Heart right ventricle (tissue), 16 donors: ENCODE measurements around the gene CLSTN2. TPM values are rescaled to one million over a fixed set of nuclear protein-coding genes. Genes with fewer than 3 reads are reported as not detected.
A peak's percentile ranks its signal among the peaks of the same experiment; 100 is the strongest.

Experiments
- ATAC-seq, 8 donors: fragments of 200-7000 bp; cut with Tn5 transposase; one replicate each; pipeline ENCODE4 v1.9.1; 2020; ENCODE audit warnings: mild to moderate bottlenecking in 8 of 8, moderate library complexity in 8 of 8, moderate number of reproducible peaks in 1 of 8
- DNase-seq, 2 donors: peaks; one replicate each; pipeline ENCODE4 v3.0.0-alpha.2; 2020
- H3K27ac ChIP-seq, 10 donors: fragments of 200-600 bp; sonication (generic) in 2 of 10; one replicate each; pipeline versions ENCODE4 v1.5.0 to v1.8.0; 2020 to 2022; ENCODE audit warnings: mild to moderate bottlenecking in 3 of 10
- H3K27me3 ChIP-seq, 7 donors: fragments of 200-600 bp; one replicate each; pipeline ENCODE4 v1.8.0; 2021 to 2022; ENCODE audit warnings: mild to moderate bottlenecking in 2 of 7
- H3K36me3 ChIP-seq, 9 donors: fragments of 200-600 bp; sonication (generic) in 1 of 9; one replicate each; pipeline versions ENCODE4 v1.5.0 to v1.8.0; 2020 to 2022; ENCODE audit warnings: mild to moderate bottlenecking in 2 of 9
- H3K4me1 ChIP-seq, 9 donors: fragments of 200-600 bp; sonication (generic) in 1 of 9; one replicate each; pipeline versions ENCODE4 v1.5.0 to v1.8.0; 2020 to 2022; ENCODE audit warnings: mild to moderate bottlenecking in 4 of 9
- H3K4me3 ChIP-seq, 10 donors: fragments of 200-600 bp; sonication (generic) in 2 of 10; one replicate each; pipeline versions ENCODE4 v1.5.0 to v1.8.0; 2020 to 2022; ENCODE audit warnings: mild to moderate bottlenecking in 7 of 10, moderate library complexity in 2 of 10
- H3K9me3 ChIP-seq, 11 donors: fragments of 200-600 bp in 10 of 11; sonication (generic) in 2 of 11; one replicate each; pipeline versions ENCODE4 v1.5.0 to v1.8.0; 2013 to 2022; ENCODE audit warnings: mild to moderate bottlenecking in 2 of 11, control low read depth in 1 of 11, moderate library complexity in 1 of 11
- CTCF ChIP-seq, 9 donors: fragments of 200-600 bp; sonication (generic) in 2 of 9; IDR thresholded peaks; one replicate each; pipeline versions ENCODE4 v1.5.0 to v1.8.0; 2021 to 2022; ENCODE audit warnings: antibody characterized with exemption in 9 of 9, mild to moderate bottlenecking in 5 of 9, moderate library complexity in 1 of 9
- WGBS, 2 donors: extraction: QIAGEN DNeasy Blood & Tissue Kit; methylation state at CpG; one replicate each; pipeline ENCODE4 v1.1.7; 2013; ENCODE audit warnings: inconsistent platforms in 1 of 2; 5-methylcytosine and 5-hydroxymethylcytosine counted together
- intact Hi-C, 10 donors: fragments of 100-400 bp; cut with DNase I; formaldehyde crosslinking; loops; one replicate each; pipeline versions ENCODE4 v1.11.1 to v1.14.2; 2022
- polyA plus RNA-seq, 2 donors: library from polyadenylated mRNA; stranded (reverse); fragments of 200-250 nt; gene quantifications; one replicate each; pipeline ENCODE4 v1.2.3, GENCODE V29; 2013
- total RNA-seq, 10 donors: library from RNA; stranded (reverse); fragmentation: NEBNext Ultra II Directional in 3 of 10; extraction: Animal tissue kit (Norgen Biotek cat#: 25700) in 3 of 10; gene quantifications; one replicate each; pipeline versions ENCODE4 v1.2.1 to v1.2.4, GENCODE V29; 2021 to 2023
- donor health status: Arrhythmogenic right ventricular cardiomyopathy.
- donor health status: ischemic (EF 13 %, LVEDD 7.1; RV severe dilation, severe dysfunction).
- donor health status: healthy with polysubstance abuse.
- donor health status: DM: no; HTN: yes; CAD: no.
- donor health status: DM: no; HTN: no; CAD: no.
- donor health status: ischemic (EF 25% LVEDD 6.9; RV normal size, moderate dysfunction).
- donor health status: ischemic (EF 25% LVEDD 5.7; RV mildly dilated, moderate dysfunction).
- donor health status: healthy.
- donor health status: DM: yes; HTN: yes; CAD: no.
- donor health status: Ischemic cardiomyopathy.
- donor health status: ischemic (EF 35%, LVEDD 5.7; RV mildly dilated, moderate dysfunction).
- donor health status: nonischemic (EF 11% LVEDD 7.7; RV severe dilation, severe dysfunction).
- donor health status: DM: yes; HTN: yes; CAD: no.
- donor health status: PGD.
- donor health status: ischemic (EF 29% LVEDD 5.4; RV normal size, mild dysfunction).
- donor health status: nonischemic (EF 23%, LVEDD 6.1; RV moderate dilation, normal function).

The CLSTN2 gene
- total and polyA plus RNA-seq, 12 donors: 0.57 to 10.7 (median 4.4) TPM

- DNase-seq (no peak), ATAC-seq (no peak)
- intact Hi-C loops: no loop called here
- 43 to 61% methylated on average over 2 of the region's 2 CpGs for WGBS, 2 donors
- no peaks in the 10 kb centered on the region for H3K4me1 ChIP-seq
- no peaks in the 10 kb centered on the region for H3K36me3 ChIP-seq
- no peak for TF ChIP-seq CTCF (IDR thresholded peaks at IDR 0.05)
- no peak overlapping the region for H3K4me3 ChIP-seq
- H3K27me3 ChIP-seq: no peaks in the 10 kb centered on the region
- H3K9me3 ChIP-seq: no peaks in the 10 kb centered on the region
- no peak overlapping the region for H3K27ac ChIP-seq
These were observed 610.8 kb downstream of the CLSTN2 start for GRCh38 chr3:140545756-140546155.

GRCh38 chr3:140546649-140547048 is 611.7 kb downstream of the CLSTN2 start:
- Histone ChIP-seq H3K27ac (no peak overlapping the region), H3K36me3 (no peaks in the 10 kb centered on the region), H3K27me3 (no peaks in the 10 kb centered on the region), H3K4me1 (no peaks in the 10 kb centered on the region), H3K9me3 (no peaks in the 10 kb centered on the region), H3K4me3 (no peak overlapping the region)
- peak in 1 of 9 donors; percentile 14 for TF ChIP-seq CTCF (IDR thresholded peaks at IDR 0.05)
- DNase-seq (no peak), ATAC-seq (no peak)
- 58 to 64% methylated on average over 6 of the region's 6 CpGs for WGBS, 2 donors
- intact Hi-C loops: no loop called here

- intact Hi-C loops: loop anchor here in 3 of 10 donors (2.0 to 10.0 kb wide), 3 partner anchors 182 to 312 kb away; no protein-coding TSS in a partner anchor
- Histone ChIP-seq H3K27ac (no peak overlapping the region), H3K36me3 (no peaks in the 10 kb centered on the region), H3K4me1 (no peaks in the 10 kb centered on the region), H3K27me3 (no peaks in the 10 kb centered on the region), H3K9me3 (no peaks in the 10 kb centered on the region), H3K4me3 (no peak overlapping the region)
- WGBS, 2 donors: 84 to 87% methylated on average over 2 of the region's 2 CpGs
- no peak for TF ChIP-seq CTCF (IDR thresholded peaks at IDR 0.05)
- DNase-seq (no peak), ATAC-seq (no peak)
These were observed 617.4 kb downstream of the CLSTN2 start for GRCh38 chr3:140552403-140552802.

DNA sequence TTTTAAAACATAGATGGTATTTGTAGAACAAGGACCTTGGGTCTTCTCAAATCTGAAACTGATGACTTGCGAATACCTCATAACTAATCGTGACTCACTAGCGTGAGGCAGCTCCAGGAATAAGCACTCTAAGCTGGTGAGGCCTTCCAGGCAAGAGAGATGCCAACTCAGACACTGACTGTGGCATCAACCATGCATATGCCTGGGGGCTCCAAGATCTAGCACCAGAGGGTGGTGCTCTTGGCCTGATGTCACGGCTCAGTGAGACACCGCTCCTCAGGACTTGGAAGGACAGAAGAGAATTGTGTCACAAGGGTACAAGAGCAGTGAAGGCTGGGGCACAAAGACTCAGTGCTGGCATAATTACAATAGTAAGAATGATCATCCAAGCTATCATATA is 617.9 kb downstream of the CLSTN2 start:
- Histone ChIP-seq H3K27ac (no peak overlapping the region), H3K4me3 (no peak overlapping the region), H3K9me3 (no peaks in the 10 kb centered on the region), H3K4me1 (no peaks in the 10 kb centered on the region), H3K36me3 (no peaks in the 10 kb centered on the region), H3K27me3 (no peaks in the 10 kb centered on the region)
- WGBS, 2 donors: 80 to 94% methylated on average over 5 of the region's 5 CpGs
- intact Hi-C loops: loop anchor here in 4 of 10 donors (1.0 to 10.0 kb wide), 4 partner anchors 182 to 312 kb away; no protein-coding TSS in a partner anchor
- DNase-seq (peak in 1 of 2 donors; percentile 21), ATAC-seq (peak in 5 of 8 donors; percentile 38 to 89 (median 61))
- peak in 5 of 9 donors; percentile 25 to 47 (median 31) for TF ChIP-seq CTCF (IDR thresholded peaks at IDR 0.05)
